Fibroblast of mammary gland (primary cell): ENCODE measurements around the gene NCDN.

ENCODE experiments used
- DNase-seq: peaks from one replicate; pipeline ENCODE4 v3.0.0-alpha.2; 2010; ENCODE audit warnings: low read depth
- H3K4me3 ChIP-seq: 2 replicates; pipeline ENCODE4 v1.5.1; 2011; ENCODE audit warnings: low read depth, mild to moderate bottlenecking, low read length, moderate library complexity; ENCODE audit not compliant: control insufficient read depth
- CTCF ChIP-seq: conservative IDR thresholded peaks from 2 replicates; pipeline ENCODE4 v1.5.1; 2011; ENCODE audit warnings: low read depth, low read length, inconsistent platforms; ENCODE audit not compliant: control insufficient read depth, insufficient read depth

Gene NCDN

GRCh38 chr1:35524106-35524505 lies 33.5 kb upstream of the NCDN start:
- no peak for TF ChIP-seq CTCF
- no peak overlapping the region for H3K4me3 ChIP-seq
- DNase-seq: no peak

GRCh38 chr1:35530168-35530567 lies 27.4 kb upstream of the NCDN start:
- TF ChIP-seq CTCF: no peak
- no peak for DNase-seq
- no peak overlapping the region for H3K4me3 ChIP-seq

GRCh38 chr1:35530946-35531345 lies 26.7 kb upstream of the NCDN start:
- H3K4me3 ChIP-seq: no peak overlapping the region
- TF ChIP-seq CTCF: no peak
- no peak for DNase-seq

GRCh38 chr1:35531368-35531767 lies 26.2 kb upstream of the NCDN start:
- DNase-seq: no peak
- no peak overlapping the region for H3K4me3 ChIP-seq
- no peak for TF ChIP-seq CTCF

GRCh38 chr1:35532497-35533223 lies 24.9 kb upstream of the NCDN start:
- no peak overlapping the region for H3K4me3 ChIP-seq
- TF ChIP-seq CTCF: no peak
- DNase-seq: no peak

- no peak for TF ChIP-seq CTCF
- H3K4me3 ChIP-seq: no peak overlapping the region
- DNase-seq: no peak
Measured at GRCh38 chr1:35533586-35533985, 24.0 kb upstream of the NCDN start.

GRCh38 chr1:35535243-35535642 lies 22.4 kb upstream of the NCDN start:
- no peak for TF ChIP-seq CTCF
- no peak overlapping the region for H3K4me3 ChIP-seq
- DNase-seq: no peak
